HCT116 (cell line): ENCODE results near the gene STARD6. TPM values are rescaled to one million over a fixed set of nuclear protein-coding genes. Genes with fewer than 3 reads are reported as not detected.
A peak's percentile ranks its signal among the peaks of the same experiment; 100 is the strongest.

ENCODE experiments used
- ATAC-seq: fragments of 200-7000 bp; cut with Tn5 transposase; 2 replicates; pipeline ENCODE4 v1.9.1; 2020; ENCODE audit warnings: mild to moderate bottlenecking, moderate library complexity
- BruUV-seq: library from RNA; stranded (reverse); fragments of 400-500 nt; replicated peaks from 2 replicates; lab custom pipeline; 2021; lab: Mats Ljungman, UMichigan
- CTCF ChIA-PET: fragments of 300-600 bp; sonication (Branson Sonifier 250); formaldehyde crosslinking; loops from one replicate; lab custom pipeline; 2021; ENCODE audit warnings: antibody characterized with exemption; lab: Charles Lee
- POLR2A ChIA-PET: fragments of 300-600, 350-600 bp; sonication (Branson Sonifier 250); formaldehyde crosslinking; loops from one replicate; lab custom pipeline; 2021; ENCODE audit warnings: antibody characterized with exemption; lab: Charles Lee
- RAD21 ChIA-PET, 2 experiments: fragments of 300-600 bp; sonication (Branson Sonifier 250); formaldehyde crosslinking; loops; one replicate each; lab custom pipeline; 2023; ENCODE audit warnings: low total read pairs in 2 of 2; ENCODE audit not compliant: uncharacterized antibody in 2 of 2, unreplicated experiment in 2 of 2, low non-redundant PET in 1 of 2; lab: Charles Lee
- DNase-seq: peaks from one replicate; pipeline ENCODE4 v3.0.0-alpha.2; 2010; ENCODE audit warnings: low read depth, low spot score
- H2AFZ ChIP-seq: fragments of 200-600 bp; shearing (Covaris generic), sonication (generic); 2 replicates; pipeline ENCODE4 v1.6.1; 2017; ENCODE audit warnings: low read depth, mixed run types, mixed read lengths, antibody characterized with exemption, low read length; ENCODE audit not compliant: poor library complexity, severe bottlenecking
- H3K27ac ChIP-seq: 2 replicates; pipeline ENCODE4 v1.5.1; 2012; ENCODE audit warnings: low read depth, low read length
- H3K27me3 ChIP-seq: fragments of 200-600 bp; sonication (generic); 2 replicates; pipeline ENCODE4 v1.6.1; 2016; ENCODE audit warnings: mixed run types, low read length, mixed read lengths; ENCODE audit not compliant: insufficient read depth
- H3K36me3 ChIP-seq, 2 experiments: fragments of 200-500 bp in 1 of 2; fragments of 200-600 bp in 1 of 2; sonication (Bioruptor generic) in 1 of 2; sonication (generic) in 1 of 2; 2 replicates each; pipeline versions ENCODE4 v1.5.1 to v1.6.1; 2014 to 2016; ENCODE audit warnings: low read length in 2 of 2, inconsistent platforms in 1 of 2, mixed read lengths in 1 of 2, mixed run types in 1 of 2; ENCODE audit not compliant: insufficient read depth in 2 of 2, control insufficient read depth in 1 of 2
- H3K4me1 ChIP-seq, 2 experiments: fragments of 200-600 bp in 1 of 2; sonication (generic) in 1 of 2; 2 replicates each; pipeline versions ENCODE4 v1.5.1 to v1.6.1; 2012 to 2017; ENCODE audit warnings: low read length in 2 of 2, inconsistent platforms in 1 of 2, mild to moderate bottlenecking in 1 of 2, mixed read lengths in 1 of 2, mixed run types in 1 of 2, moderate library complexity in 1 of 2; ENCODE audit not compliant: insufficient read depth in 2 of 2, control insufficient read depth in 1 of 2
- H3K4me2 ChIP-seq: fragments of 200-600 bp; sonication (generic); 2 replicates; pipeline ENCODE4 v1.6.1; 2017; ENCODE audit warnings: mixed run types, low read length, mixed read lengths
- H3K4me3 ChIP-seq, 2 experiments: fragments of 200-600 bp in 1 of 2; sonication (generic) in 1 of 2; replicated peaks in 1 of 2; 2 replicates each; pipeline ENCODE4 v1.5.1; 2011 to 2016; ENCODE audit warnings: low read length in 2 of 2, control low read depth in 1 of 2, low read depth in 1 of 2, mild to moderate bottlenecking in 1 of 2, mixed read lengths in 1 of 2, mixed run types in 1 of 2
- H3K79me2 ChIP-seq: fragments of 200-600 bp; sonication (generic); 2 replicates; pipeline ENCODE4 v1.6.1; 2017; ENCODE audit warnings: mild to moderate bottlenecking, mixed run types, low read length, moderate library complexity, mixed read lengths; ENCODE audit not compliant: insufficient read depth
- H3K9ac ChIP-seq: fragments of 200-600 bp; sonication (generic); 2 replicates; pipeline ENCODE4 v1.6.1; 2016; ENCODE audit warnings: low read length, mixed read lengths
- H3K9me2 ChIP-seq: fragments of 200-600 bp; sonication (generic), shearing (Covaris generic); 2 replicates; pipeline ENCODE4 v1.6.1; 2017; ENCODE audit warnings: mixed run types, mild to moderate bottlenecking, moderate library complexity; ENCODE audit not compliant: insufficient read depth
- H3K9me3 ChIP-seq, 2 experiments: fragments of 200-500 bp in 1 of 2; fragments of 200-600 bp in 1 of 2; sonication (Bioruptor generic) in 1 of 2; sonication (generic) in 1 of 2; 2 replicates each; pipeline ENCODE4 v1.6.1; 2014 to 2017; ENCODE audit warnings: low read length in 2 of 2, mixed read lengths in 2 of 2, inconsistent platforms in 1 of 2, low read depth in 1 of 2, mild to moderate bottlenecking in 1 of 2, mixed run types in 1 of 2, moderate library complexity in 1 of 2; ENCODE audit not compliant: control insufficient read depth in 1 of 2, insufficient read depth in 1 of 2
- H4K20me1 ChIP-seq: fragments of 200-600 bp; sonication (generic), shearing (Covaris generic); 2 replicates; pipeline ENCODE4 v1.6.1; 2017; ENCODE audit warnings: mixed run types, mild to moderate bottlenecking, moderate library complexity; ENCODE audit not compliant: insufficient read depth
- CBX3 ChIP-seq: IDR thresholded peaks from 2 replicates; pipeline ENCODE4 v1.6.1; 2012; ENCODE audit warnings: low read depth
- CEBPB ChIP-seq: IDR thresholded peaks from 2 replicates; pipeline ENCODE4 v1.6.1; 2012; ENCODE audit warnings: low read depth
- CTCF ChIP-seq, 3 experiments: fragments of 200-600 bp in 1 of 3; sonication (generic) in 1 of 3; IDR thresholded peaks in 2 of 3; conservative IDR thresholded peaks in 1 of 3; 2 replicates each; pipeline ENCODE4 v1.5.1; 2012 to 2017; ENCODE audit warnings: low read depth in 2 of 3, low read length in 2 of 3, antibody characterized with exemption in 1 of 3, borderline replicate concordance in 1 of 3, control low read depth in 1 of 3, mild to moderate bottlenecking in 1 of 3, mixed read lengths in 1 of 3, mixed run types in 1 of 3, moderate library complexity in 1 of 3; ENCODE audit not compliant: insufficient read depth in 1 of 3
- EGR1 ChIP-seq: IDR thresholded peaks from 2 replicates; pipeline ENCODE4 v1.6.1; 2012; ENCODE audit warnings: low read depth
- ELF1 ChIP-seq: IDR thresholded peaks from 2 replicates; pipeline ENCODE4 v1.6.1; 2012; ENCODE audit warnings: low read depth, borderline replicate concordance
- EZH2 ChIP-seq: fragments of 200-600 bp; sonication (generic); IDR thresholded peaks from 2 replicates; pipeline ENCODE4 v1.6.1; 2017; ENCODE audit warnings: antibody characterized with exemption, mixed run types
- EZH2phosphoT487 ChIP-seq: fragments of 200-600 bp; IDR thresholded peaks from 2 replicates; pipeline ENCODE4 v1.6.1; 2018; ENCODE audit warnings: antibody characterized with exemption, borderline replicate concordance
- FOSL1 ChIP-seq: IDR thresholded peaks from 2 replicates; pipeline ENCODE4 v1.6.1; 2012; ENCODE audit warnings: low read depth
- MAX ChIP-seq: IDR thresholded peaks from 2 replicates; pipeline ENCODE4 v1.6.1; 2012
- RAD21 ChIP-seq: IDR thresholded peaks from 2 replicates; pipeline ENCODE4 v1.6.1; 2012; ENCODE audit warnings: low read depth, mild to moderate bottlenecking
- SIN3A ChIP-seq: IDR thresholded peaks from 2 replicates; pipeline ENCODE4 v1.6.1; 2012; ENCODE audit warnings: low read depth
- SRF ChIP-seq: IDR thresholded peaks from 2 replicates; pipeline ENCODE4 v1.6.1; 2012; ENCODE audit warnings: low read depth
- TCF7L2 ChIP-seq: IDR thresholded peaks from 2 replicates; pipeline ENCODE4 v1.7.0; 2011; ENCODE audit warnings: borderline replicate concordance, inconsistent platforms; ENCODE audit not compliant: insufficient read depth, insufficient read length; ENCODE audit errors: extremely low read depth
- YY1 ChIP-seq: IDR thresholded peaks from 2 replicates; pipeline ENCODE4 v1.6.1; 2011; ENCODE audit warnings: low read length, low read depth, moderate library complexity, mild to moderate bottlenecking; ENCODE audit not compliant: insufficient replicate concordance; ENCODE audit errors: extremely low read depth
- ZBTB33 ChIP-seq: IDR thresholded peaks from 2 replicates; pipeline ENCODE4 v1.6.1; 2011; ENCODE audit warnings: mild to moderate bottlenecking, low read length, moderate library complexity; ENCODE audit not compliant: insufficient replicate concordance; ENCODE audit errors: extremely low read depth
- ZFX ChIP-seq: fragments of 450-650 bp; IDR thresholded peaks from 2 replicates; pipeline ENCODE4 v1.6.1; 2017
- ZNF274 ChIP-seq: fragments of 200-500 bp; sonication (Bioruptor generic); IDR thresholded peaks from 2 replicates; pipeline ENCODE4 v1.6.1; 2014; ENCODE audit warnings: mild to moderate bottlenecking, low read depth, low read length, inconsistent platforms
- intact Hi-C: fragments of 100-400 bp; cut with micrococcal nuclease; formaldehyde crosslinking; loops from 2 replicates; pipeline ENCODE4 v1.10.0; 2022
- total RNA-seq: library from RNA; stranded (reverse); gene quantifications from one replicate; pipeline ENCODE4 v1.2.1, GENCODE V29; 2021; ENCODE audit not compliant: unreplicated experiment

The STARD6 gene
- total RNA-seq, 1 experiment from 2014 or later = not detected

- ChIA-PET POLR2A (interaction anchor here (1.2 kb wide), 1 partner anchor 123 kb away, joined by 3 read pairs; the partner anchor contains the start of gene POLI), CTCF (interaction anchor here (0.7 to 2.5 kb wide), 9 partner anchors 24 to 280 kb away, joined by 3 to 9 read pairs (median 6); partner anchors contain the start of genes C18orf54, POLI and STARD6), RAD21 (interaction anchor here in 1 of 2 experiments (0.6 to 0.9 kb wide), 2 partner anchors 24 to 52 kb away, joined by 3 read pairs; no protein-coding TSS in a partner anchor)
- H3K79me2 ChIP-seq = no peaks in the 10 kb centered on the region
- intact Hi-C loops = loop anchor here (1.0 to 10.0 kb wide), 4 partner anchors 168 to 590 kb away; partner anchors contain the start of gene MBD2
- peak overlapping the region; percentile 36; the same call in 1 of the 2 replicates for H3K4me2 ChIP-seq
- H3K9me3 ChIP-seq = no peaks in the 10 kb centered on the region
- no peaks in the 10 kb centered on the region for H3K9me2 ChIP-seq
- peaks cover 19 to 31% of the 10 kb centered on the region in 2 experiments for H3K4me1 ChIP-seq
- TF ChIP-seq YY1 (no peak), SRF (no peak), SIN3A (no peak), EZH2phosphoT487 (no peak), RAD21 (peak; percentile 69), TCF7L2 (no peak), CBX3 (no peak), ZFX (no peak), ELF1 (no peak), FOSL1 (no peak), MAX (no peak), ZBTB33 (no peak), EGR1 (no peak), CEBPB (no peak), ZNF274 (no peak), CTCF (IDR thresholded peaks at IDR 0.05 in 2 of 3, conservative IDR thresholded peaks at IDR 0.05 in 1 of 3; ENCODE audit: borderline replicate concordance in 1 of 3, insufficient read depth in 1 of 3, low read depth in 2 of 3, low read length in 2 of 3) (peak; percentile 52 to 79 (median 62); a peak in 5 of 6 replicates), EZH2 (no peak)
- TF ChIP-seq, all 23 proteins: peak for 2
- Histone ChIP-seq H4K20me1 (no peaks in the 10 kb centered on the region), H2AFZ (peak overlapping the region; percentile 82), H3K27me3 (no peaks in the 10 kb centered on the region), H3K9ac (no peak overlapping the region), H3K4me3 (no peak overlapping the region), H3K36me3 (no peaks in the 10 kb centered on the region), H3K27ac (no peak overlapping the region)
- BruUV-seq = no TSS peak
- ATAC-seq = peak; percentile 58
- DNase-seq = peak; percentile 68
Observed at GRCh38 chr18:54392543-54393023, 34.9 kb upstream of the STARD6 start.
